Tibial artery (tissue), 4 donors: ENCODE data around the gene FANCF.
A peak's percentile ranks its signal among the peaks of the same experiment; 100 is the strongest.

Experiments
- DNase-seq, 2 donors: peaks; one replicate each; pipeline ENCODE4 v3.0.0-alpha.2; 2019
- H3K27ac ChIP-seq, 2 donors: fragments of 200-600 bp; sonication (generic) in 1 of 2; 1 replicate in 1 of 2; 2 replicates in 1 of 2; pipeline ENCODE4 v1.5.1; 2018 to 2019; ENCODE audit warnings: mild to moderate bottlenecking in 1 of 2
- H3K27me3 ChIP-seq, 2 donors: fragments of 200-600 bp; sonication (generic) in 1 of 2; one replicate each; pipeline versions ENCODE4 v1.5.1 to v1.6.0; 2016 to 2019
- H3K36me3 ChIP-seq, 3 donors: fragments of 200-600 bp; sonication (generic) in 2 of 3; one replicate each; pipeline ENCODE4 v1.5.1; 2016 to 2019; ENCODE audit warnings: mild to moderate bottlenecking in 2 of 3
- H3K4me1 ChIP-seq, 4 donors: fragments of 200-600 bp; sonication (generic) in 2 of 4; 1 replicate in 3 of 4; 2 replicates in 1 of 4; pipeline ENCODE4 v1.5.1; 2016 to 2019
- H3K4me3 ChIP-seq, 2 donors: fragments of 200-600 bp; sonication (generic) in 1 of 2; 1 replicate in 1 of 2; 2 replicates in 1 of 2; pipeline ENCODE4 v1.5.1; 2018 to 2019; ENCODE audit warnings: mild to moderate bottlenecking in 2 of 2
- H3K9me3 ChIP-seq, 3 donors: fragments of 200-600 bp; sonication (generic) in 1 of 3; one replicate each; pipeline ENCODE4 v1.5.1; 2016 to 2019
- intact Hi-C: fragments of 100-400 bp; cut with DNase I; formaldehyde crosslinking; loops from one replicate; pipeline ENCODE4 v1.15.0; 2023; ENCODE audit warnings: low total_unique reads
- TF ChIP-seq, protein P1 (sequence below), 2 experiments: fragments of 200-600 bp in 1 of 2; fragments of 450-650 bp in 1 of 2; IDR thresholded peaks; one replicate each; pipeline ENCODE4 v1.5.1; 2017 to 2019; ENCODE audit warnings: antibody characterized with exemption in 2 of 2, mild to moderate bottlenecking in 1 of 2, moderate library complexity in 1 of 2

The FANCF gene, protein sequence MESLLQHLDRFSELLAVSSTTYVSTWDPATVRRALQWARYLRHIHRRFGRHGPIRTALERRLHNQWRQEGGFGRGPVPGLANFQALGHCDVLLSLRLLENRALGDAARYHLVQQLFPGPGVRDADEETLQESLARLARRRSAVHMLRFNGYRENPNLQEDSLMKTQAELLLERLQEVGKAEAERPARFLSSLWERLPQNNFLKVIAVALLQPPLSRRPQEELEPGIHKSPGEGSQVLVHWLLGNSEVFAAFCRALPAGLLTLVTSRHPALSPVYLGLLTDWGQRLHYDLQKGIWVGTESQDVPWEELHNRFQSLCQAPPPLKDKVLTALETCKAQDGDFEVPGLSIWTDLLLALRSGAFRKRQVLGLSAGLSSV

DNA sequence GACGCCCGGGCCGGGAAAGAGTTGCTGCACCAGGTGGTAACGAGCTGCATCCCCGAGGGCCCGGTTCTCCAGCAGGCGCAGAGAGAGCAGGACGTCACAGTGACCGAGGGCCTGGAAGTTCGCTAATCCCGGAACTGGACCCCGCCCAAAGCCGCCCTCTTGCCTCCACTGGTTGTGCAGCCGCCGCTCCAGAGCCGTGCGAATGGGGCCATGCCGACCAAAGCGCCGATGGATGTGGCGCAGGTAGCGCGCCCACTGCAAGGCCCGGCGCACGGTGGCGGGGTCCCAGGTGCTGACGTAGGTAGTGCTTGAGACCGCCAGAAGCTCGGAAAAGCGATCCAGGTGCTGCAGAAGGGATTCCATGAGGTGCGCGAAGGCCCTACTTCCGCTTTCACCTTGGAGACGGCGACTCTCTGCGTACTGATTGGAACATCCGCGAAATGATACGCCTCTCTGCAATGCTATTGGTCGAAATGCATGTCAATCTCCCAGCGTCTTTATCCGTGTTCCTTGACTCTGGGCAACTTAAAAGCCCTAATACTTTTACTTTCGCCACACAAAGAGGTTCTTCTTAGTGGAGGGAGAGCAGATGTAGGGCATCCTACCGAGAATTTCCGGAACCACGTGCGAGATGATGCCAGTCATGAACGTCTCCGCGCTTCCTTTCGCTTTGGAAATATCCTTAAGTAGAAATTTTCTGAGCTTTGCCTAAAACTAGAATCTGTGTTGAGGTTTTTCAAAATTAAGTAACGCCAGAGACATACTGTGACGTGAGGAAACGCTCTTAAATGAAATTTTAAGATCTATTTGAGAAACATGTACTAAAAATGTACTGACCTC is at the start of gene FANCF:
FANCF (minus strand) TSS at position 376 of the 840 bp plus-strand sequence; CDS start at position 363, 13 bp downstream.
- no peaks in the 10 kb centered on the region for H3K27me3 ChIP-seq
- no peaks in the 10 kb centered on the region for H3K9me3 ChIP-seq
- H3K27ac ChIP-seq = peak within 1 kb of the TSS; percentile 76 to 79
- intact Hi-C loops = no loop called here
- peaks cover 0 to 13% (median 9%) of the 10 kb centered on the region in 4 donors for H3K4me1 ChIP-seq
- peaks cover 0 to 7% (median 0%) of the 10 kb centered on the region in 3 donors for H3K36me3 ChIP-seq
- peak; percentile 95 to 97 for DNase-seq
- TF ChIP-seq, protein P1, sequence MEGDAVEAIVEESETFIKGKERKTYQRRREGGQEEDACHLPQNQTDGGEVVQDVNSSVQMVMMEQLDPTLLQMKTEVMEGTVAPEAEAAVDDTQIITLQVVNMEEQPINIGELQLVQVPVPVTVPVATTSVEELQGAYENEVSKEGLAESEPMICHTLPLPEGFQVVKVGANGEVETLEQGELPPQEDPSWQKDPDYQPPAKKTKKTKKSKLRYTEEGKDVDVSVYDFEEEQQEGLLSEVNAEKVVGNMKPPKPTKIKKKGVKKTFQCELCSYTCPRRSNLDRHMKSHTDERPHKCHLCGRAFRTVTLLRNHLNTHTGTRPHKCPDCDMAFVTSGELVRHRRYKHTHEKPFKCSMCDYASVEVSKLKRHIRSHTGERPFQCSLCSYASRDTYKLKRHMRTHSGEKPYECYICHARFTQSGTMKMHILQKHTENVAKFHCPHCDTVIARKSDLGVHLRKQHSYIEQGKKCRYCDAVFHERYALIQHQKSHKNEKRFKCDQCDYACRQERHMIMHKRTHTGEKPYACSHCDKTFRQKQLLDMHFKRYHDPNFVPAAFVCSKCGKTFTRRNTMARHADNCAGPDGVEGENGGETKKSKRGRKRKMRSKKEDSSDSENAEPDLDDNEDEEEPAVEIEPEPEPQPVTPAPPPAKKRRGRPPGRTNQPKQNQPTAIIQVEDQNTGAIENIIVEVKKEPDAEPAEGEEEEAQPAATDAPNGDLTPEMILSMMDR (IDR thresholded peaks at IDR 0.05) = no peak
- H3K4me3 ChIP-seq = peak within 1 kb of the TSS; percentile 64 to 89

DNA sequence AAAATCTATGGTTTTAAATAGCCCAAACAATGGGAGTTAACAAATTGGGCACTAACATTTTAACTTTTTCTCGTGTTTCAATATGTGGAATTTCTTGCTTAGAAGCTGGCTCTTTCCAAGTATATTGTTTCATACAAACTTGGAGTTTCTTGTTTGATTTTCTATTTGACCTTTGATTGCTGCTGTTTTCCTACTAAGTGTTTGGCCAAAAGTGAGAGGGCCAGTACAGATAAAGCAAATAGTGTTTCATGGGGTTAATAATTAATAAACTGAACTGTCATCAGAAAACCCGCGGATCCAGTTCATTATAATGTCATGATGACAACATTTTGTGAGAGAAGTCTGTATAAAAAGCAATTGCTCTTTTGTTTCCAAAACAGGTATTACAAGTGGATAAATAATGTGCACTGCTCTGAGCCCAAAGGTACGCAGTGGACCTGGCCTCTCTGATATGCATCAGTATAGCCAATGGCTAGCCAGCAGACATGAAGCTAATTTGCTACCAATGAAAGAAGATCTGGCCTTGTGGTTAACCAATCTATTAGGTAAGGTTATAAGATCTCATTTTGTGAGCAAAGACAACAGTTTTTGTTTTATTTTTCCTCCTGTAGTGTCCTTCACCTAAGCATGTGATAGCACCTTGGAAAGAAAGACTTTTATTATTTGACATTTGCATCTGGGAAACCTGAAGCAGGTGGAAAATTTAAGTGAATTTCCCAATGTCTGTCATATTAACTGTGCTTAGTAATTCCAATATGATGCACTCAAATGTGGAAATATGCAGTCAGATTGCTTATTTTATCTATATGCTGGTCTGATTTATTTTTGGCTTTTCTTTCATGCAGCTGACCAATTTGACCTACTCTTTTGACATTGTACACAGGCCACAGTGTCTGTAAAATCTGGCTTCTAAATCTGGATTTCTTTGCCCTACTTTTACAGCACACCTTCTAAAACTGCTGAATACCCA is 49.1 kb upstream of the FANCF start:
- no peaks in the 10 kb centered on the region for H3K36me3 ChIP-seq
- no peaks in the 10 kb centered on the region for H3K9me3 ChIP-seq
- no peak overlapping the region for H3K27ac ChIP-seq
- H3K4me3 ChIP-seq = no peak overlapping the region
- TF ChIP-seq, protein P1 (IDR thresholded peaks at IDR 0.05) = no peak
- DNase-seq = no peak
- intact Hi-C loops = no loop called here
- H3K4me1 ChIP-seq = no peaks in the 10 kb centered on the region
- H3K27me3 ChIP-seq = peaks cover 0 to 3% of the 10 kb centered on the region in 2 donors

DNA sequence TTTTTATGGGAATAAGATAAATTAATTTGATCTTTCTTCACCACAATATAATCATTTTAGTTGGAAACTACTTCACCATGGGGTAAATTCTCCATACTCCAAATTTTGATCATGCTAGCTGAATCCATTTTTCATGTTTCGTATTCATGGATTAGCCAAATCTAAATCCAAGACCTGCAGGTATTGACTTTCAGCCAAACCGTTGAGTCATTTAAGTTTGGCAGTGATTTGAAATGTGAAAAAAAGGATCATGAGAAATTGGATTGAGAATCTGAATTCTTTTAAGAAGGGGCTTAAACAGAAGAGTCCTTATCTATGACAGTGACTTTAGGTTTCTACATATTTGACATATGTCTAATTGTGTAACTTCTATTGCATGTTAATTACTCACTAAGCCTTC is 46.1 kb upstream of the FANCF start:
- Histone ChIP-seq H3K4me3 (no peak overlapping the region), H3K36me3 (no peaks in the 10 kb centered on the region), H3K4me1 (peaks cover 0 to 5% (median 2%) of the 10 kb centered on the region in 4 donors), H3K27ac (no peak overlapping the region), H3K27me3 (peaks cover 0 to 11% of the 10 kb centered on the region in 2 donors), H3K9me3 (no peaks in the 10 kb centered on the region)
- TF ChIP-seq, protein P1 (IDR thresholded peaks at IDR 0.05) = no peak
- DNase-seq = no peak
- intact Hi-C loops = no loop called here

DNA sequence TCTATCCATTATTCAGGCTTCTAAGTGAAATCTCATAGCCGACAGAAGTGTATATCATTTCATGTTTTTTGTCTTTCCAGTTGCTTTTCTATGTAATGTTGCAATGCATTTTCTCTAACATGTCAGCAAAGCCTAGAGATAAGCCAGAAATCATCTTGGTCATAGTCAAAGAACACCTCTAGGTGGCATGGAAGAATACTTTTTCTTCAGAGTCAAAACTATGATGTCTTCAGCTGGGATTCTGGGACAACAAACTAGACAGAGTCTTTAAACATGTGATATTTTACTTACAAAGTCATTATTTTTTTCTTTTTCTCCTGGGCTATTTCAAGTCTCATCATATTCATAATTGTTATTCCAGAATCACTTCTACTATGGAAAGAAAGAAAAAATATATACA is 45.2 kb upstream of the FANCF start:
- H3K27me3 ChIP-seq = peaks cover 0 to 15% of the 10 kb centered on the region in 2 donors
- H3K27ac ChIP-seq = no peak overlapping the region
- DNase-seq = no peak
- no peak overlapping the region for H3K4me3 ChIP-seq
- intact Hi-C loops = no loop called here
- peaks cover 0 to 11% (median 5%) of the 10 kb centered on the region in 4 donors for H3K4me1 ChIP-seq
- TF ChIP-seq, protein P1 (IDR thresholded peaks at IDR 0.05) = no peak
- H3K36me3 ChIP-seq = no peaks in the 10 kb centered on the region
- H3K9me3 ChIP-seq = no peaks in the 10 kb centered on the region

- Histone ChIP-seq H3K36me3 (no peaks in the 10 kb centered on the region), H3K27ac (no peak overlapping the region), H3K27me3 (peaks cover 0 to 15% of the 10 kb centered on the region in 2 donors), H3K4me1 (peaks cover 0 to 11% (median 5%) of the 10 kb centered on the region in 4 donors), H3K4me3 (no peak overlapping the region), H3K9me3 (no peaks in the 10 kb centered on the region)
- TF ChIP-seq, protein P1 (IDR thresholded peaks at IDR 0.05) = no peak
- no peak for DNase-seq
- intact Hi-C loops = no loop called here
Observed at GRCh38 chr11:22669368-22669767, 43.7 kb upstream of the FANCF start.
